Measurements from ENCODE around the gene LRRK1. TPM values are rescaled to one million over a fixed set of nuclear protein-coding genes. Genes with fewer than 3 reads are reported as not detected.

The LRRK1 gene
- polyA plus RNA-seq, 1 donor (not counting 4 experiments of a cell fraction or from before 2014, with no cell fraction given): 6.2 TPM

- Histone ChIP-seq H3K4me1 (ENCODE audit: control insufficient read depth, extremely low read depth, insufficient read depth, low read length) (peaks cover 16% of the 10 kb centered on the region), H3K27me3 (ENCODE audit: control insufficient read depth, extremely low read depth, insufficient read depth, low read length) (no peaks in the 10 kb centered on the region), H3K4me3 (ENCODE audit: control insufficient read depth in 2 of 3, extremely low read depth in 1 of 3, insufficient read depth in 2 of 3, low read depth in 1 of 3, low read length in 3 of 3) (peak overlapping the region in 2 of 3 experiments; percentile 11 to 23), H3K79me2 (ENCODE audit: control insufficient read depth, insufficient read depth, low read length) (no peaks in the 10 kb centered on the region), H3K9me3 (ENCODE audit: control insufficient read depth, low read depth, low read length) (no peaks in the 10 kb centered on the region), H2AFZ (ENCODE audit: control insufficient read depth, low read length) (peak overlapping the region; percentile 59), H3K36me3 (ENCODE audit: control insufficient read depth in 2 of 2, extremely low read depth in 1 of 2, insufficient read depth in 2 of 2, low read length in 2 of 2) (peaks cover 19 to 29% of the 10 kb centered on the region in 2 experiments), H3K4me2 (ENCODE audit: control insufficient read depth, extremely low read depth, insufficient read depth, low read depth, low read length) (peak overlapping the region; percentile 78), H4K20me1 (ENCODE audit: control insufficient read depth, extremely low read depth, insufficient read depth, low read length) (no peaks in the 10 kb centered on the region), H3K9me1 (ENCODE audit: control insufficient read depth, extremely low read depth, insufficient read depth, low read length) (no peaks in the 10 kb centered on the region), H3K27ac (ENCODE audit: control insufficient read depth, insufficient read depth, low read length) (peak overlapping the region; percentile 80), H3K9ac (ENCODE audit: control insufficient read depth, extremely low read depth, insufficient read depth, low read length) (peak overlapping the region; percentile 59)
- dilution Hi-C loops (cut with MboI; ENCODE audit: extremely low pct_ligation_motif_present, low sequenced_read_pairs): no loop called here
- FAIRE-seq: peak; percentile 95
- peak; percentile 28 for DNase-seq (ENCODE audit: low read depth, low spot score)
- TF ChIP-seq CTCF (optimal IDR thresholded peaks at IDR 0.05 in 1 of 3, IDR thresholded peaks at IDR 0.05 in 1 of 3, conservative IDR thresholded peaks at IDR 0.05 in 1 of 3; ENCODE audit: extremely low read depth in 1 of 3, insufficient read depth in 2 of 3, low read length in 3 of 3) (no peak), EZH2 (IDR thresholded peaks at IDR 0.05; ENCODE audit: low read length) (no peak)
These were observed 16.6 kb upstream of the LRRK1 start for GRCh38 chr15:100902436-100903167.

GRCh38 chr15:100903168-100903554 is 16.0 kb upstream of the LRRK1 start:
- FAIRE-seq (no peak), DNase-seq (ENCODE audit: low read depth, low spot score) (no peak)
- no peaks in the 10 kb centered on the region for H3K27me3 ChIP-seq (ENCODE audit: control insufficient read depth, extremely low read depth, insufficient read depth, low read length)
- TF ChIP-seq EZH2 (IDR thresholded peaks at IDR 0.05; ENCODE audit: low read length) (no peak), CTCF (optimal IDR thresholded peaks at IDR 0.05 in 1 of 3, IDR thresholded peaks at IDR 0.05 in 1 of 3, conservative IDR thresholded peaks at IDR 0.05 in 1 of 3; ENCODE audit: extremely low read depth in 1 of 3, insufficient read depth in 2 of 3, low read length in 3 of 3) (no peak)
- H3K27ac ChIP-seq (ENCODE audit: control insufficient read depth, insufficient read depth, low read length): no peak overlapping the region
- H3K9ac ChIP-seq (ENCODE audit: control insufficient read depth, extremely low read depth, insufficient read depth, low read length): no peak overlapping the region
- dilution Hi-C loops (cut with MboI; ENCODE audit: extremely low pct_ligation_motif_present, low sequenced_read_pairs): no loop called here
- no peak overlapping the region for H3K4me2 ChIP-seq (ENCODE audit: control insufficient read depth, extremely low read depth, insufficient read depth, low read depth, low read length)
- no peaks in the 10 kb centered on the region for H3K9me1 ChIP-seq (ENCODE audit: control insufficient read depth, extremely low read depth, insufficient read depth, low read length)
- H3K4me1 ChIP-seq (ENCODE audit: control insufficient read depth, extremely low read depth, insufficient read depth, low read length): peaks cover 16% of the 10 kb centered on the region
- no peak overlapping the region for H3K4me3 ChIP-seq (ENCODE audit: control insufficient read depth in 2 of 3, extremely low read depth in 1 of 3, insufficient read depth in 2 of 3, low read depth in 1 of 3, low read length in 3 of 3)
- H4K20me1 ChIP-seq (ENCODE audit: control insufficient read depth, extremely low read depth, insufficient read depth, low read length): no peaks in the 10 kb centered on the region
- no peaks in the 10 kb centered on the region for H3K79me2 ChIP-seq (ENCODE audit: control insufficient read depth, insufficient read depth, low read length)
- H2AFZ ChIP-seq (ENCODE audit: control insufficient read depth, low read length): no peak overlapping the region
- H3K9me3 ChIP-seq (ENCODE audit: control insufficient read depth, low read depth, low read length): no peaks in the 10 kb centered on the region
- H3K36me3 ChIP-seq (ENCODE audit: control insufficient read depth in 2 of 2, extremely low read depth in 1 of 2, insufficient read depth in 2 of 2, low read length in 2 of 2): peaks cover 17 to 31% of the 10 kb centered on the region in 2 experiments
